Hepatocyte (in vitro differentiated cells): Measurements from ENCODE around the gene NAXD. TPM values are rescaled to one million over a fixed set of nuclear protein-coding genes. Genes with fewer than 3 reads are reported as not detected.

Source experiments
- DNase-seq: peaks from one replicate; pipeline ENCODE4 v3.0.0-alpha.2; 2016; ENCODE audit warnings: low spot score
- H2AFZ ChIP-seq: fragments of 200-600 bp; sonication (generic); 2 replicates; pipeline ENCODE4 v1.6.0; 2016; ENCODE audit warnings: antibody characterized with exemption, mild to moderate bottlenecking
- H3K27ac ChIP-seq: fragments of 200-600 bp; sonication (generic); 2 replicates; pipeline ENCODE4 v1.5.1; 2016; ENCODE audit warnings: mild to moderate bottlenecking
- H3K27me3 ChIP-seq: fragments of 200-600 bp; sonication (generic); 2 replicates; pipeline ENCODE4 v1.6.1; 2016
- H3K36me3 ChIP-seq: fragments of 200-600 bp; sonication (generic); replicated peaks from 2 replicates; pipeline ENCODE4 v1.5.1; 2016; ENCODE audit warnings: low read depth; ENCODE audit not compliant: insufficient read depth
- H3K4me1 ChIP-seq: fragments of 200-600 bp; sonication (generic); 2 replicates; pipeline ENCODE4 v1.5.1; 2016; ENCODE audit warnings: mild to moderate bottlenecking, moderate library complexity; ENCODE audit not compliant: insufficient read depth
- H3K4me2 ChIP-seq: fragments of 200-600 bp; sonication (generic); 2 replicates; pipeline ENCODE4 v1.6.0; 2016
- H3K4me3 ChIP-seq: fragments of 200-600 bp; sonication (generic); 2 replicates; pipeline ENCODE4 v1.5.1; 2016; ENCODE audit warnings: mild to moderate bottlenecking
- H3K79me2 ChIP-seq: fragments of 200-600 bp; sonication (generic); 2 replicates; pipeline ENCODE4 v1.6.0; 2017; ENCODE audit warnings: mild to moderate bottlenecking
- H3K9me2 ChIP-seq: fragments of 200-600 bp; sonication (generic); replicated peaks from 2 replicates; pipeline ENCODE4 v1.6.0; 2017; ENCODE audit warnings: mild to moderate bottlenecking; ENCODE audit not compliant: insufficient read depth
- H3K9me3 ChIP-seq: fragments of 200-600 bp; sonication (generic); 2 replicates; pipeline ENCODE4 v1.5.1; 2016; ENCODE audit warnings: low read depth, mild to moderate bottlenecking
- H4K20me1 ChIP-seq: fragments of 200-600 bp; sonication (generic); 2 replicates; pipeline ENCODE4 v1.6.0; 2016; ENCODE audit warnings: mild to moderate bottlenecking; ENCODE audit not compliant: insufficient read depth, poor library complexity, severe bottlenecking
- EZH2 ChIP-seq: fragments of 200-600 bp; sonication (generic); IDR thresholded peaks from 2 replicates; pipeline ENCODE4 v1.6.1; 2016; ENCODE audit warnings: antibody characterized with exemption, mild to moderate bottlenecking, borderline replicate concordance
- EZH2phosphoT487 ChIP-seq: fragments of 200-600 bp; sonication (generic); IDR thresholded peaks from one replicate; pipeline ENCODE4 v1.6.1; 2018; ENCODE audit warnings: antibody characterized with exemption, mild to moderate bottlenecking, low read depth, moderate library complexity; ENCODE audit not compliant: unreplicated experiment, severe bottlenecking
- WGBS: methylation state at CpG from one replicate; pipeline ENCODE4 v1.1.6; 2016; ENCODE audit warnings: low lambda C conversion rate; ENCODE audit errors: missing lambda C conversion rate; 5-methylcytosine and 5-hydroxymethylcytosine counted together
- polyA plus RNA-seq: library from polyadenylated mRNA; unstranded; fragments of >200 nt; fragmentation: Nextera tagmentation; extraction: Ambion mirVana; gene quantifications from 2 replicates; pipeline ENCODE4 v1.2.1, GENCODE V29; 2016
- total RNA-seq: library from RNA; depleted of rRNA; stranded (reverse); fragments of >200 nt; gene quantifications from 2 replicates; pipeline ENCODE4 v1.2.3, GENCODE V29; 2014
- TF ChIP-seq, protein P1 (sequence below): fragments of 200-600 bp; sonication (generic); IDR thresholded peaks from 2 replicates; pipeline ENCODE4 v1.5.1; 2016; ENCODE audit warnings: antibody characterized with exemption, mild to moderate bottlenecking; ENCODE audit not compliant: poor library complexity

Gene NAXD
- total and polyA plus RNA-seq, 2 experiments from 2014 or later = 30.9 to 34.5 TPM

DNA sequence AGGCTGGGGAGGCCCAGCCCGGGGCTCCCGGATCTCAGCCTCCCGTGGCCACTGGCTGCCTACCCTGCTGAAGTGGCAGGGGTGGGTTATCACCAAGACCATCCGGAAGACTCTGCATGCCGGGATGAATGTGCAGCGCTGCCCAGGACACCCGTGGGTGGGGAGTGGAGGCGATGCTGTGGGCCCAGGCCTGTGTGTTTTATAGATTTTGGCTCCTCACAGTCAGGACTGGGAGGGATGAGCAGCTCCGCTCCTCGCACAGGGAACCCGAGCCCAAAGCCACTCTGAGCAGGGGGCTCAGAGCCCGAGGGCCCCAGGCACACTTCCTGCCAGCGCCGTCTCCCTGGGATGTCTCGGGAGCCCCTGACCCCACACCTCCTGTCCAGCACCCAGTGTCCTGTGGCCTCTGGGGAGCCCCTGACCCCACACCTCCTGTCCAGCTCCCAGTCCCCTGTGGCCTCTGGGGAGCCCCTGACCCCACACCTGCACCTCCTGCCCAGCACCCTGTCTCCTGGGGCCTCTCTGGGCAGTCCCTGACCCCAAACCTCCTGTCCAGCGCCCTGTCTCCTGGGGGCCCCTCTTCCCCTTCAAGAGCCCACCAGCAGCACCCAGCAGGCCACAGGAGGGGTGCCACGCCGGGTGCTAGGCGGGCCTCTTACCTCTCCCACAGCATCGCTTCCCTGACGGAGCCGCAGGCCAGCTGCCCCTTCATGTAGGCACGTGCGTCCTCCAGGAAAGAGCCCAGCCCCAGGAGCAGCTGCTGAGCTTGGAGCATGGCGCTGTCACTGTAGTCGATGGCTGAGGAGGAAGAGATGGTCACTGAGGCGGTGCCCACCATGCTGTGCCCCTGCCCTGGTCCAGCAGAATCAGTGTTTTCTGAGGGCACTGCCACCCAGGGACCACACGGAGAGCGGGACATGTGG is 31.4 kb downstream of the NAXD start:
- no peak overlapping the region for H3K4me3 ChIP-seq
- H3K9me3 ChIP-seq = no peaks in the 10 kb centered on the region
- H2AFZ ChIP-seq = no peak overlapping the region
- H3K9me2 ChIP-seq = no peaks in the 10 kb centered on the region
- WGBS = 94% methylated on average over 28 of the region's 29 CpGs
- no peaks in the 10 kb centered on the region for H3K27me3 ChIP-seq
- peaks cover 4% of the 10 kb centered on the region for H4K20me1 ChIP-seq
- H3K36me3 ChIP-seq = no peaks in the 10 kb centered on the region
- no peaks in the 10 kb centered on the region for H3K79me2 ChIP-seq
- H3K27ac ChIP-seq = no peak overlapping the region
- no peak for DNase-seq
- peaks cover 8% of the 10 kb centered on the region for H3K4me1 ChIP-seq
- H3K4me2 ChIP-seq = no peak overlapping the region
- TF ChIP-seq EZH2 = no peak
- no peak for TF ChIP-seq EZH2phosphoT487
- TF ChIP-seq, protein P1, sequence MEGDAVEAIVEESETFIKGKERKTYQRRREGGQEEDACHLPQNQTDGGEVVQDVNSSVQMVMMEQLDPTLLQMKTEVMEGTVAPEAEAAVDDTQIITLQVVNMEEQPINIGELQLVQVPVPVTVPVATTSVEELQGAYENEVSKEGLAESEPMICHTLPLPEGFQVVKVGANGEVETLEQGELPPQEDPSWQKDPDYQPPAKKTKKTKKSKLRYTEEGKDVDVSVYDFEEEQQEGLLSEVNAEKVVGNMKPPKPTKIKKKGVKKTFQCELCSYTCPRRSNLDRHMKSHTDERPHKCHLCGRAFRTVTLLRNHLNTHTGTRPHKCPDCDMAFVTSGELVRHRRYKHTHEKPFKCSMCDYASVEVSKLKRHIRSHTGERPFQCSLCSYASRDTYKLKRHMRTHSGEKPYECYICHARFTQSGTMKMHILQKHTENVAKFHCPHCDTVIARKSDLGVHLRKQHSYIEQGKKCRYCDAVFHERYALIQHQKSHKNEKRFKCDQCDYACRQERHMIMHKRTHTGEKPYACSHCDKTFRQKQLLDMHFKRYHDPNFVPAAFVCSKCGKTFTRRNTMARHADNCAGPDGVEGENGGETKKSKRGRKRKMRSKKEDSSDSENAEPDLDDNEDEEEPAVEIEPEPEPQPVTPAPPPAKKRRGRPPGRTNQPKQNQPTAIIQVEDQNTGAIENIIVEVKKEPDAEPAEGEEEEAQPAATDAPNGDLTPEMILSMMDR = no peak

DNA sequence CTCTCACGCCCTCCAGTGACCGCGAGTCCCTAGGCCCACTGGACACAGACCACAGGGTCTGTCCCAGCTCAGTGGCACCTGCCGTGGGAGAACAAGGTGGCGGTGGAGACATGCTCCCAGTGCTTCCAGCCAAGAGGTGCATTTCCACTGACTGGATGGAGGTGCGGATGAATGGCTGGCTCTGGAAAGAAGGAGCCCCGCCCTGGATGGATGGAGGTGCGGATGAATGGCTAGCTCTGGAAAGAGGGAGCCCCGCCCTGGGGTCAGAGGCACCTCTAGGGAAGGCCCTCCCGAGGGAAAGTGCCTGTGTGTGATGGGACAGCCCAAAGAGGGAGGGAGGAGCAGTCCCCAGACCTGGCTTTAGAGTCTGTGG is 32.0 kb downstream of the NAXD start:
- Histone ChIP-seq H3K9me2 (no peaks in the 10 kb centered on the region), H3K4me3 (no peak overlapping the region), H3K9me3 (no peaks in the 10 kb centered on the region), H3K27ac (no peak overlapping the region), H2AFZ (no peak overlapping the region), H3K36me3 (no peaks in the 10 kb centered on the region), H3K79me2 (no peaks in the 10 kb centered on the region), H3K4me2 (no peak overlapping the region), H3K4me1 (peaks cover 8% of the 10 kb centered on the region), H4K20me1 (peaks cover 4% of the 10 kb centered on the region), H3K27me3 (no peaks in the 10 kb centered on the region)
- no peak for DNase-seq
- 95% methylated on average over 10 of the region's 10 CpGs for WGBS
- TF ChIP-seq EZH2 = no peak
- TF ChIP-seq, protein P1 = no peak
- TF ChIP-seq EZH2phosphoT487 = no peak

DNA sequence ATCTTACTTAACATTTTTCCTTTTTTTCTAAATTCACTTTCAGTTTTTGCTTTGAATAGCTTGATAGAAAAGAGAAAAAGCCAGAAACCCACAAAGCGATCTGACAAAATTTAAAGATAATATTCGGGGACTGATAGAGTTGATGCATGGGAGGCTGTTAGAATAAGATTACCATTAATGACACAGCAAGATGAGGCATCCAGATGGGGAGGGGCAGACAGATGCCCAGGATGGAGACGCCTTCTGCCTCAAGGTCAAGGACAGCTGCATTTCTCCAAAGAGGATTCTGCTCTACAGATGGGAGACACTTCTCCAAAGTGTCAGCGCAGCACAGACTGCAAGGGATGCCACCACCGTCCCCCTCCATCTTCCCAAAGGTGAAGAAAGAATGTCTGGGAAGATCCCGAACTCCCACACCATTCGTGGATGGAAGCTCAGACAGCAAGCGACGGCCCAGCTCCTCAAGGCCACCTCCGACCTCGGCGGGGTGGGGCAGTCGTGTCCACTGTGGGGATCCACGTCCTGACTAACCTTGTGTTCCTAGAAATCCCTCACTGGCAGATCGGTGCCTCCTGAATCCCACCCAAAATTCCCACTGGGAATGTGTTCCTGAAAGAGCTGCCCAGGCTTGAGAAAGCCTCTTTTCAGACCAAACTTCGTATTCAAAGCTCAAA is 32.9 kb downstream of the NAXD start:
- Histone ChIP-seq H3K27ac (no peak overlapping the region), H3K36me3 (no peaks in the 10 kb centered on the region), H2AFZ (no peak overlapping the region), H3K27me3 (no peaks in the 10 kb centered on the region), H3K4me2 (no peak overlapping the region), H3K79me2 (no peaks in the 10 kb centered on the region), H4K20me1 (peaks cover 4% of the 10 kb centered on the region), H3K4me3 (no peak overlapping the region), H3K9me2 (no peaks in the 10 kb centered on the region), H3K4me1 (peaks cover 8% of the 10 kb centered on the region), H3K9me3 (no peaks in the 10 kb centered on the region)
- TF ChIP-seq EZH2phosphoT487 (no peak), EZH2 (no peak)
- TF ChIP-seq, protein P1 = no peak
- DNase-seq = no peak
- WGBS = 92% methylated on average over 16 of the region's 16 CpGs
